NCI-H82 treated with DMSO at 0.1 percent for 48 hours (cell line): Measurements from ENCODE around the gene CBX2.
"Not testable (repeated sequence)": the region's sequence is repeated elsewhere in the genome, so short reads cannot be mapped to it uniquely, and the experiment has no call there.

Experiments
- DNase-seq: peaks from one replicate; lab custom pipeline; 2025; ENCODE audit not compliant: unreplicated experiment; lab: John Stamatoyannopoulos, UW

Gene CBX2

GRCh38 chr17:79769570-79770506 is 8.1 kb upstream of the CBX2 start:
- no peak for DNase-seq

- DNase-seq, result no peak
These were observed 6.7 kb upstream of the CBX2 start for GRCh38 chr17:79771276-79771675.

GRCh38 chr17:79772726-79773125 is 5.2 kb upstream of the CBX2 start:
- not testable (repeated sequence) for DNase-seq

- DNase-seq, result no peak
These were observed 3.4 kb upstream of the CBX2 start for GRCh38 chr17:79774561-79774975.

GRCh38 chr17:79775632-79776031 is 2.3 kb upstream of the CBX2 start:
- DNase-seq, result no peak

- no peak for DNase-seq
These were observed 1.4 kb upstream of the CBX2 start for GRCh38 chr17:79776376-79777119.

- DNase-seq, result no peak
These were observed 641 bp upstream of the CBX2 start for GRCh38 chr17:79777120-79777893.

- no peak for DNase-seq
These were observed 646 bp downstream of the CBX2 start for GRCh38 chr17:79778504-79779083.

GRCh38 chr17:79779084-79779529 is 1.2 kb downstream of the CBX2 start:
- DNase-seq, result no peak

- DNase-seq, result no peak
These were observed 1.9 kb downstream of the CBX2 start for GRCh38 chr17:79779661-79780365.

- DNase-seq, result no peak
These were observed 3.2 kb downstream of the CBX2 start for GRCh38 chr17:79781012-79781650.

GRCh38 chr17:79781736-79782575 is 4.0 kb downstream of the CBX2 start:
- DNase-seq, result no peak

GRCh38 chr17:79783891-79784290 is 5.9 kb downstream of the CBX2 start:
- DNase-seq, result no peak

GRCh38 chr17:79784353-79785016 is 6.5 kb downstream of the CBX2 start:
- no peak for DNase-seq

- DNase-seq, result no peak
These were observed 7.3 kb downstream of the CBX2 start for GRCh38 chr17:79785017-79785899.

- DNase-seq, result no peak
These were observed 8.2 kb downstream of the CBX2 start for GRCh38 chr17:79785900-79786810.
